Vagina (tissue), 2 donors: ENCODE measurements around the gene ACOX2.

ENCODE experiments used
- POLR2AphosphoS5 ChIP-seq, 2 donors: sonication (generic); formaldehyde crosslinking; IDR thresholded peaks; one replicate each; pipeline ENCODE4 v1.9.0; 2017; ENCODE audit warnings: antibody characterized with exemption in 2 of 2, mild to moderate bottlenecking in 2 of 2, low read depth in 1 of 2; ENCODE audit not compliant: insufficient read depth in 1 of 2
- TF ChIP-seq, protein P1 (sequence below), 3 experiments: fragments of 450-650 bp in 2 of 3; fragments of 200-600 bp in 1 of 3; sonication (generic) in 1 of 3; IDR thresholded peaks; one replicate each; pipeline ENCODE4 v1.5.1; 2017 to 2019; ENCODE audit warnings: antibody characterized with exemption in 3 of 3, mild to moderate bottlenecking in 2 of 3, moderate library complexity in 2 of 3

DNA sequence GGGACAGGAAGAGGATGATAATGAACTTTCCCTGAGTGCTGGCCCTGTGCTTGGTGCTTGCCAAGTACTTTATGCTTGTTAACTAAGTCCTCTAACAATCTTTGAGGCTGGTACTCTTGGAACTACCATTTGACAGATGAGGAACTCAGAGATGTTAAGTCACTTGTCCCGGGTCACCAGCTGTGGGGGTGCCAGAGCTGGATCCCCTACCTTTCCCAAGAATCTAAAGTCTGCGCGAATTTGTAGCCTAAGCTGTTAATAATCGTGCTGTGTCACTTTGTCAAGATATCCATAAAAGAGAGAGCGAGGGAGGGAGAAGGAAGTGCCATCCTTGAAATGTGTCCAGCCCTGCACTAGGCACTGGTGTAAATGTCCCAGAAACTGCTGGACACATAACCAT is 19.0 kb upstream of the ACOX2 start:
- TF ChIP-seq POLR2AphosphoS5 (IDR thresholded peaks at IDR 0.05; ENCODE audit: insufficient read depth in 1 of 2, low read depth in 1 of 2) = no peak
- TF ChIP-seq, protein P1, sequence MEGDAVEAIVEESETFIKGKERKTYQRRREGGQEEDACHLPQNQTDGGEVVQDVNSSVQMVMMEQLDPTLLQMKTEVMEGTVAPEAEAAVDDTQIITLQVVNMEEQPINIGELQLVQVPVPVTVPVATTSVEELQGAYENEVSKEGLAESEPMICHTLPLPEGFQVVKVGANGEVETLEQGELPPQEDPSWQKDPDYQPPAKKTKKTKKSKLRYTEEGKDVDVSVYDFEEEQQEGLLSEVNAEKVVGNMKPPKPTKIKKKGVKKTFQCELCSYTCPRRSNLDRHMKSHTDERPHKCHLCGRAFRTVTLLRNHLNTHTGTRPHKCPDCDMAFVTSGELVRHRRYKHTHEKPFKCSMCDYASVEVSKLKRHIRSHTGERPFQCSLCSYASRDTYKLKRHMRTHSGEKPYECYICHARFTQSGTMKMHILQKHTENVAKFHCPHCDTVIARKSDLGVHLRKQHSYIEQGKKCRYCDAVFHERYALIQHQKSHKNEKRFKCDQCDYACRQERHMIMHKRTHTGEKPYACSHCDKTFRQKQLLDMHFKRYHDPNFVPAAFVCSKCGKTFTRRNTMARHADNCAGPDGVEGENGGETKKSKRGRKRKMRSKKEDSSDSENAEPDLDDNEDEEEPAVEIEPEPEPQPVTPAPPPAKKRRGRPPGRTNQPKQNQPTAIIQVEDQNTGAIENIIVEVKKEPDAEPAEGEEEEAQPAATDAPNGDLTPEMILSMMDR (IDR thresholded peaks at IDR 0.05) = no peak
